H1 (cell line): ENCODE data around the gene HYAL1. TPM values are rescaled to one million over a fixed set of nuclear protein-coding genes. Genes with fewer than 3 reads are reported as not detected.

Source experiments
- CTCF ChIA-PET: fragments of 300-600 bp; sonication (Branson Sonifier 250); formaldehyde crosslinking; loops from one replicate; lab custom pipeline; 2021; ENCODE audit not compliant: partially characterized antibody; lab: Charles Lee
- POLR2A ChIA-PET: fragments of 300-600 bp; sonication (Branson Sonifier 250); formaldehyde crosslinking; loops from one replicate; lab custom pipeline; 2021; ENCODE audit warnings: inconsistent platforms; ENCODE audit not compliant: partially characterized antibody; lab: Charles Lee
- DNase-seq, 2 experiments: peaks; one replicate each; pipeline versions ENCODE4 v3.0.0 to v3.0.0-alpha.2; 2010 to 2022; ENCODE audit warnings: low spot score in 2 of 2, low read depth in 1 of 2, mixed read lengths in 1 of 2
- FAIRE-seq: peaks from 2 replicates; lab custom pipeline; 2011; peaks lifted over from hg19 to GRCh38; lab: Jason Lieb, UNC
- H2AFZ ChIP-seq: 2 replicates; pipeline ENCODE4 v1.8.1; 2012; ENCODE audit warnings: low read length, inconsistent platforms
- H2AK5ac ChIP-seq: 2 replicates; pipeline ENCODE4 v1.6.1; 2013; ENCODE audit warnings: low read depth, low read length
- H2BK120ac ChIP-seq: replicated peaks from 2 replicates; pipeline ENCODE3; 2013; ENCODE audit warnings: low read depth, low read length, inconsistent platforms
- H2BK12ac ChIP-seq: 2 replicates; pipeline ENCODE4 v1.6.1; 2013; ENCODE audit warnings: low read depth, low read length
- H2BK15ac ChIP-seq: 2 replicates; pipeline ENCODE4 v1.6.1; 2013; ENCODE audit warnings: low read length
- H2BK20ac ChIP-seq: 2 replicates; pipeline ENCODE4 v1.6.1; 2013; ENCODE audit warnings: low read length
- H2BK5ac ChIP-seq: 2 replicates; pipeline ENCODE4 v1.6.1; 2013; ENCODE audit warnings: low read depth, low read length
- H3K14ac ChIP-seq: 2 replicates; pipeline ENCODE4 v1.6.1; 2013; ENCODE audit warnings: inconsistent platforms; ENCODE audit not compliant: insufficient read length
- H3K18ac ChIP-seq: 2 replicates; pipeline ENCODE4 v1.6.1; 2013; ENCODE audit warnings: low read length; ENCODE audit errors: extremely low read depth
- H3K23ac ChIP-seq: 2 replicates; pipeline ENCODE4 v1.6.1; 2013; ENCODE audit warnings: inconsistent platforms; ENCODE audit not compliant: insufficient read length
- H3K23me2 ChIP-seq: 2 replicates; pipeline ENCODE4 v1.6.1; 2013; ENCODE audit warnings: low read depth, low read length
- H3K27ac ChIP-seq: 2 replicates; pipeline ENCODE4 v1.6.1; 2011; ENCODE audit warnings: low read depth, low read length, inconsistent platforms
- H3K27me3 ChIP-seq, 4 experiments: replicated peaks in 1 of 4; 1 replicate in 1 of 4; 2 replicates in 3 of 4; pipeline versions ENCODE4 v1.6.1 to v1.8.1; 2011 to 2013; ENCODE audit warnings: low read length in 3 of 4, mild to moderate bottlenecking in 3 of 4, inconsistent platforms in 2 of 4, mixed read lengths in 2 of 4, moderate library complexity in 1 of 4; ENCODE audit not compliant: control insufficient read depth in 3 of 4, insufficient read depth in 3 of 4; ENCODE audit errors: extremely low read depth in 1 of 4
- H3K36me3 ChIP-seq, 4 experiments: 2 replicates each; pipeline versions ENCODE4 v1.6.1 to v1.8.1; 2011 to 2013; ENCODE audit warnings: mild to moderate bottlenecking in 4 of 4, low read length in 3 of 4, moderate library complexity in 2 of 4, control low read depth in 1 of 4, inconsistent platforms in 1 of 4; ENCODE audit not compliant: insufficient read depth in 4 of 4, control insufficient read depth in 2 of 4
- H3K4ac ChIP-seq: replicated peaks from 2 replicates; pipeline ENCODE3; 2013; ENCODE audit warnings: low read length, low read depth, mixed read lengths, inconsistent platforms; ENCODE audit not compliant: insufficient read length
- H3K4me1 ChIP-seq, 4 experiments: replicated peaks in 1 of 4; 1 replicate in 1 of 4; 2 replicates in 3 of 4; pipeline versions ENCODE4 v1.6.1 to v1.8.1; 2011 to 2013; ENCODE audit warnings: low read length in 3 of 4, inconsistent platforms in 2 of 4, mixed read lengths in 1 of 4; ENCODE audit not compliant: insufficient read depth in 4 of 4, control insufficient read depth in 3 of 4
- H3K4me2 ChIP-seq, 2 experiments: 2 replicates each; pipeline versions ENCODE4 v1.6.1 to v1.8.1; 2011 to 2013; ENCODE audit warnings: low read depth in 2 of 2, low read length in 2 of 2, control low read depth in 1 of 2, inconsistent platforms in 1 of 2, mild to moderate bottlenecking in 1 of 2; ENCODE audit not compliant: insufficient read depth in 1 of 2
- H3K4me3 ChIP-seq, 4 experiments: fragments of 200-600, 300-600 bp in 1 of 4; sonication (generic), shearing (Covaris generic), sonication (Bioruptor Twin) in 1 of 4; 2 replicates each; pipeline versions ENCODE4 v1.5.1 to v1.8.1; 2011 to 2016; ENCODE audit warnings: low read length in 4 of 4, low read depth in 3 of 4, control low read depth in 2 of 4, inconsistent platforms in 2 of 4, mild to moderate bottlenecking in 2 of 4, mixed read lengths in 1 of 4, moderate library complexity in 1 of 4; ENCODE audit not compliant: insufficient read depth in 2 of 4; ENCODE audit errors: extremely low read depth in 1 of 4
- H3K56ac ChIP-seq: replicated peaks from 2 replicates; pipeline ENCODE3; 2013; ENCODE audit warnings: low read depth, mild to moderate bottlenecking, mixed read lengths, low read length, inconsistent platforms; ENCODE audit not compliant: insufficient read length
- H3K79me1 ChIP-seq: 2 replicates; pipeline ENCODE4 v1.6.1; 2013; ENCODE audit warnings: low read depth, low read length, control low read depth
- H3K79me2 ChIP-seq, 2 experiments: 2 replicates each; pipeline versions ENCODE4 v1.6.1 to v1.8.1; 2012 to 2013; ENCODE audit warnings: low read length in 2 of 2, mild to moderate bottlenecking in 2 of 2, inconsistent platforms in 1 of 2; ENCODE audit not compliant: insufficient read depth in 2 of 2, control insufficient read depth in 1 of 2
- H3K9ac ChIP-seq, 4 experiments: replicated peaks in 1 of 4; 1 replicate in 1 of 4; 2 replicates in 3 of 4; pipeline versions ENCODE4 v1.6.1 to v1.8.1; 2011 to 2013; ENCODE audit warnings: low read depth in 3 of 4, low read length in 3 of 4, control low read depth in 2 of 4, mild to moderate bottlenecking in 2 of 4, moderate library complexity in 2 of 4, inconsistent platforms in 1 of 4; ENCODE audit errors: extremely low read depth in 1 of 4
- H3K9me3 ChIP-seq, 2 experiments: 2 replicates each; pipeline versions ENCODE4 v1.6.1 to v1.8.1; 2012 to 2013; ENCODE audit warnings: mild to moderate bottlenecking in 2 of 2, moderate library complexity in 2 of 2, control low read depth in 1 of 2, inconsistent platforms in 1 of 2, low read depth in 1 of 2, low read length in 1 of 2, mixed read lengths in 1 of 2; ENCODE audit not compliant: insufficient read depth in 2 of 2
- H4K20me1 ChIP-seq, 2 experiments: replicated peaks in 1 of 2; 2 replicates each; pipeline versions ENCODE3 to v1.8.1; 2011 to 2013; ENCODE audit warnings: inconsistent platforms in 2 of 2, low read length in 2 of 2, mild to moderate bottlenecking in 1 of 2; ENCODE audit not compliant: insufficient read depth in 2 of 2, control insufficient read depth in 1 of 2
- H4K5ac ChIP-seq: 2 replicates; pipeline ENCODE4 v1.6.1; 2013; ENCODE audit warnings: low read length, low read depth, mixed read lengths, inconsistent platforms; ENCODE audit not compliant: insufficient read length
- H4K8ac ChIP-seq: 2 replicates; pipeline ENCODE4 v1.8.0; 2013; ENCODE audit warnings: mild to moderate bottlenecking, moderate library complexity, low read length, inconsistent platforms; ENCODE audit not compliant: insufficient read depth; ENCODE audit errors: extremely low read depth
- H4K91ac ChIP-seq: replicated peaks from 2 replicates; pipeline ENCODE3; 2013; ENCODE audit warnings: low read length, mixed read lengths, inconsistent platforms; ENCODE audit not compliant: insufficient read length
- BRCA1 ChIP-seq: IDR thresholded peaks from 2 replicates; pipeline ENCODE4 v1.6.1; 2012; ENCODE audit warnings: low read depth, low read length, improper control_type of control experiment
- EGR1 ChIP-seq: IDR thresholded peaks from 2 replicates; pipeline ENCODE4 v1.6.1; 2011; ENCODE audit warnings: low read depth, low read length, borderline replicate concordance
- HDAC2 ChIP-seq, 2 experiments: fragments of 300-600 bp in 1 of 2; sonication (generic) in 1 of 2; IDR thresholded peaks; 2 replicates each; pipeline ENCODE4 v1.6.1; 2011 to 2012; ENCODE audit warnings: low read depth in 2 of 2, low read length in 2 of 2, mild to moderate bottlenecking in 2 of 2, moderate library complexity in 2 of 2, borderline replicate concordance in 1 of 2, inconsistent platforms in 1 of 2
- JUND ChIP-seq: IDR thresholded peaks from 2 replicates; pipeline ENCODE4 v1.6.1; 2011; ENCODE audit warnings: mild to moderate bottlenecking, improper control_type of control experiment, low read length
- MAFK ChIP-seq: IDR thresholded peaks from 2 replicates; pipeline ENCODE4 v1.6.1; 2012; ENCODE audit warnings: low read depth, mild to moderate bottlenecking, improper control_type of control experiment, low read length
- NANOG ChIP-seq: IDR thresholded peaks from 2 replicates; pipeline ENCODE4 v1.6.1; 2011; ENCODE audit warnings: low read length, low read depth, mild to moderate bottlenecking, inconsistent platforms; ENCODE audit not compliant: insufficient read depth, poor library complexity, severe bottlenecking
- SUZ12 ChIP-seq: fragments of 200-600 bp; sonication (generic); IDR thresholded peaks from 2 replicates; pipeline ENCODE4 v1.6.1; 2012; ENCODE audit warnings: mild to moderate bottlenecking, inconsistent platforms, low read length, moderate library complexity, mixed read lengths
- TCF12 ChIP-seq: IDR thresholded peaks from 2 replicates; pipeline ENCODE4 v1.6.1; 2011; ENCODE audit warnings: low read depth, mild to moderate bottlenecking, low read length
- YY1 ChIP-seq: IDR thresholded peaks from 2 replicates; pipeline ENCODE4 v1.6.1; 2011; ENCODE audit warnings: low read depth, mild to moderate bottlenecking, low read length
- ZNF274 ChIP-seq: IDR thresholded peaks from 2 replicates; pipeline ENCODE4 v1.7.0; 2012; ENCODE audit warnings: low read length, borderline replicate concordance; ENCODE audit errors: extremely low read depth
- WGBS, 2 experiments: shearing (Covaris generic) in 1 of 2; methylation state at CpG; one replicate each; pipeline versions ENCODE4 v1.1.6 to v1.1.7; 2013 to 2015; ENCODE audit warnings: low lambda C conversion rate in 2 of 2, mixed read lengths in 2 of 2, inconsistent platforms in 1 of 2, low coverage in 1 of 2, missing lambda C conversion rate in 1 of 2; ENCODE audit not compliant: insufficient replicate concordance in 2 of 2, insufficient coverage in 1 of 2, insufficient read length in 1 of 2; ENCODE audit errors: extremely low coverage in 1 of 2, missing lambda C conversion rate in 1 of 2; 5-methylcytosine and 5-hydroxymethylcytosine counted together
- polyA plus RNA-seq, 7 experiments: library from polyadenylated mRNA; depleted of rRNA in 3 of 7; stranded (reverse) in 5 of 7; unstranded in 2 of 7; fragments of >200 nt in 5 of 7; fragments of 200-250 nt in 2 of 7; gene quantifications; 1 replicate in 5 of 7; 2 replicates in 1 of 7; 4 replicates in 1 of 7; pipeline versions ENCODE4 v1.2.1 to v1.2.3, GENCODE V29; 2011 to 2013; ENCODE audit warnings: missing spikeins in 2 of 7, mixed read lengths in 2 of 7
- total RNA-seq: library from RNA; stranded (reverse); fragmentation: NEBNext Ultra II Directional; extraction: Animal tissue kit (Norgen Biotek cat#: 25700); gene quantifications from 2 replicates; pipeline ENCODE4 v1.2.1, GENCODE V29; 2021

HYAL1 gene
- total and polyA plus RNA-seq, 2 of the 8 experiments (the other 6 are each of a cell fraction or from before 2014, with no cell fraction given): 2.0 to 5.4 TPM

GRCh38 chr3:50263478-50264382 lies 39.6 kb downstream of the HYAL1 start:
- Histone ChIP-seq H3K9ac (no peak overlapping the region; a peak in 1 of 7 replicates), H2BK12ac (peak overlapping the region; percentile 99), H4K8ac (peak overlapping the region; percentile 88), H4K20me1 (peaks cover 0 to 1% of the 10 kb centered on the region in 2 experiments), H3K9me3 (no peaks in the 10 kb centered on the region), H3K4me1 (peaks cover 0 to 54% (median 44%) of the 10 kb centered on the region in 4 experiments; a peak in 6 of 7 replicates), H2BK20ac (peak overlapping the region; percentile 97; the same call in 1 of the 2 replicates), H3K23me2 (peaks cover 4% of the 10 kb centered on the region; the same call in 1 of the 2 replicates), H3K27ac (peak overlapping the region; percentile 69; the same call in 1 of the 2 replicates), H3K14ac (no peak overlapping the region), H2BK15ac (no peak overlapping the region), H3K4ac (peak overlapping the region; percentile 86), H4K5ac (peak overlapping the region; percentile 69), H3K4me3 (0 out of 8 replicates have a peak overlapping the region, but pooled peaks of 2 of the 4 experiments have one; percentile 1 to 19), H3K18ac (peak overlapping the region; percentile 80), H2AK5ac (no peak overlapping the region; the same call in 1 of the 2 replicates), H2AFZ (no peak overlapping the region), H2BK5ac (peak overlapping the region; percentile 86), H3K79me2 (no peaks in the 10 kb centered on the region), H3K36me3 (no peaks in the 10 kb centered on the region), H2BK120ac (peak overlapping the region; percentile 36), H4K91ac (peak overlapping the region; percentile 77), H3K23ac (no peak overlapping the region), H3K56ac (peak overlapping the region; percentile 42), H3K79me1 (no peaks in the 10 kb centered on the region), H3K4me2 (peak overlapping the region; percentile 46 to 58), H3K27me3 (no peaks in the 10 kb centered on the region; a peak in 2 of 7 replicates)
- ChIA-PET CTCF (interaction anchor here (0.6 to 53.5 kb wide), 15 partner anchors 8 to 462 kb away, joined by 3 to 2149 read pairs (median 5); partner anchors contain the start of genes GNAI2, GNAT1, LSMEM2 and SLC38A3), POLR2A (interaction anchor here (0.6 to 3.5 kb wide), 23 partner anchors 9 to 584 kb away, joined by 3 to 19 read pairs (median 5); partner anchors contain the start of genes GNAI2, HYAL2, LSMEM2 and RASSF1)
- no peak for FAIRE-seq
- no peak for TF ChIP-seq NANOG
- TF ChIP-seq MAFK: no peak
- TF ChIP-seq HDAC2 (IDR thresholded peaks at IDR 0.05; ENCODE audit: borderline replicate concordance in 1 of 2, low read depth in 2 of 2, low read length in 2 of 2): no peak
- no peak for TF ChIP-seq JUND
- no peak for TF ChIP-seq ZNF274
- no peak for TF ChIP-seq BRCA1
- TF ChIP-seq SUZ12: no peak
- TF ChIP-seq TCF12: no peak
- TF ChIP-seq EGR1: no peak
- TF ChIP-seq YY1: no peak
- DNase-seq: no peak
- WGBS, 2 experiments: 73% methylated on average over 6 of the region's 6 CpGs; no CpG with 5 or more reads in 1 of the 2 experiments
